ENCODE results near the gene EIF3L. TPM values are rescaled to one million over a fixed set of nuclear protein-coding genes. Genes with fewer than 3 reads are reported as not detected.

Gene EIF3L
- total and polyA plus RNA-seq, 2 of the 8 experiments (the other 6 are each of a cell fraction or from before 2014, with no cell fraction given), result 639 to 886 TPM

GRCh38 chr22:37907036-37907954 is 58.1 kb downstream of the EIF3L start (continued):
- TF ChIP-seq CBX8 (IDR thresholded peaks at IDR 0.05; ENCODE audit: borderline replicate concordance, low read depth, low read length) (no peak), NRF1 (IDR thresholded peaks at IDR 0.05; ENCODE audit: low read depth, low read length) (no peak), SIN3A (conservative IDR thresholded peaks at IDR 0.05 in 1 of 2, IDR thresholded peaks at IDR 0.05 in 1 of 2; ENCODE audit: low read depth in 1 of 2, low read length in 2 of 2) (no peak), MAX (IDR thresholded peaks at IDR 0.05) (no peak), SP2 (IDR thresholded peaks at IDR 0.05; ENCODE audit: low read length) (no peak), SIX5 (IDR thresholded peaks at IDR 0.05; ENCODE audit: low read depth, low read length) (no peak), KDM5A (IDR thresholded peaks at IDR 0.05; ENCODE audit: low read length) (no peak), TCF12 (IDR thresholded peaks at IDR 0.05; ENCODE audit: low read depth, low read length) (no peak), SP4 (IDR thresholded peaks at IDR 0.05; ENCODE audit: low read length) (no peak), YY1 (IDR thresholded peaks at IDR 0.05; ENCODE audit: low read depth, low read length) (no peak), RNF2 (IDR thresholded peaks at IDR 0.05; ENCODE audit: borderline replicate concordance, low read depth, low read length, missing control alignments, poor library complexity, severe bottlenecking) (no peak)
